SK-N-SH (cell line): ENCODE data around the gene CACNA1D. TPM values are rescaled to one million over a fixed set of nuclear protein-coding genes. Genes with fewer than 3 reads are reported as not detected.

Experiments used
- CTCF ChIA-PET: fragments of 300-600, 350-600 bp; formaldehyde crosslinking; extraction: SDS; loops from one replicate; lab custom pipeline; 2021; lab: Yijun Ruan, JAX
- POLR2A ChIA-PET: fragments of 350-600 bp; sonication (Branson Sonifier 250); formaldehyde crosslinking; extraction: SDS; loops from one replicate; lab custom pipeline; 2020; ENCODE audit warnings: antibody characterized with exemption, inconsistent platforms; lab: Yijun Ruan, JAX
- DNase-seq: peaks from one replicate; pipeline ENCODE4 v3.0.0; 2012
- H2AFZ ChIP-seq: fragments of 200-600 bp; sonication (generic); 2 replicates; pipeline ENCODE4 v1.8.1; 2016; ENCODE audit warnings: antibody characterized with exemption, mild to moderate bottlenecking, low read depth
- H3F3A ChIP-seq: fragments of 200-600 bp; sonication (generic); replicated peaks from 2 replicates; pipeline ENCODE3; 2016; ENCODE audit warnings: antibody characterized with exemption, mild to moderate bottlenecking; ENCODE audit not compliant: insufficient read depth
- H3K27ac ChIP-seq, 2 experiments: fragments of 200-500 bp in 1 of 2; fragments of 200-600 bp in 1 of 2; sonication (Bioruptor generic) in 1 of 2; sonication (generic), shearing (Covaris generic) in 1 of 2; 2 replicates each; pipeline versions ENCODE4 v1.5.1 to v1.6.1; 2014 to 2016; ENCODE audit warnings: low read depth in 2 of 2, inconsistent platforms in 1 of 2, low read length in 1 of 2, mild to moderate bottlenecking in 1 of 2, mixed read lengths in 1 of 2
- H3K27me3 ChIP-seq: fragments of 200-600 bp; sonication (generic), shearing (Covaris generic); 2 replicates; pipeline ENCODE4 v1.6.1; 2016; ENCODE audit warnings: mixed run types; ENCODE audit not compliant: insufficient read depth
- H3K36me3 ChIP-seq, 2 experiments: fragments of 200-500 bp in 1 of 2; fragments of 200-600 bp in 1 of 2; sonication (Bioruptor generic) in 1 of 2; sonication (generic) in 1 of 2; replicated peaks in 1 of 2; 2 replicates each; pipeline versions ENCODE3 to v1.5.1; 2014 to 2016; ENCODE audit warnings: low read length in 1 of 2, mild to moderate bottlenecking in 1 of 2; ENCODE audit not compliant: insufficient read depth in 2 of 2, control insufficient read depth in 1 of 2
- H3K4me1 ChIP-seq, 2 experiments: fragments of 200-500 bp in 1 of 2; fragments of 200-600 bp in 1 of 2; sonication (Bioruptor generic) in 1 of 2; sonication (generic), shearing (Covaris generic) in 1 of 2; 2 replicates each; pipeline versions ENCODE4 v1.5.1 to v1.6.1; 2014 to 2016; ENCODE audit warnings: low read depth in 1 of 2, low read length in 1 of 2, mixed run types in 1 of 2; ENCODE audit not compliant: insufficient read depth in 2 of 2, control insufficient read depth in 1 of 2
- H3K4me2 ChIP-seq: fragments of 200-600 bp; sonication (generic), shearing (Covaris generic); 2 replicates; pipeline ENCODE4 v1.6.1; 2017; ENCODE audit warnings: mixed run types
- H3K4me3 ChIP-seq, 2 experiments: fragments of 200-500 bp in 1 of 2; fragments of 200-600 bp in 1 of 2; sonication (Bioruptor generic) in 1 of 2; sonication (generic), shearing (Covaris generic) in 1 of 2; 2 replicates each; pipeline versions ENCODE4 v1.5.1 to v1.8.1; 2014 to 2016; ENCODE audit warnings: low read depth in 2 of 2, inconsistent platforms in 1 of 2, low read length in 1 of 2, mild to moderate bottlenecking in 1 of 2, mixed read lengths in 1 of 2, moderate library complexity in 1 of 2
- H3K79me2 ChIP-seq: fragments of 200-600 bp; sonication (generic); 2 replicates; pipeline ENCODE4 v1.8.1; 2017; ENCODE audit warnings: mild to moderate bottlenecking; ENCODE audit not compliant: insufficient read depth
- H3K9ac ChIP-seq: fragments of 200-600 bp; sonication (generic); 2 replicates; pipeline ENCODE4 v1.6.1; 2017; ENCODE audit warnings: mixed run types
- H3K9me2 ChIP-seq: fragments of 200-600 bp; sonication (generic); 2 replicates; pipeline ENCODE4 v1.6.1; 2017; ENCODE audit warnings: mixed run types
- H3K9me3 ChIP-seq: fragments of 200-600 bp; sonication (generic); 2 replicates; pipeline ENCODE4 v1.6.1; 2017; ENCODE audit warnings: mixed run types, mild to moderate bottlenecking, moderate library complexity
- H4K20me1 ChIP-seq: fragments of 200-600 bp; sonication (generic); 2 replicates; pipeline ENCODE4 v1.6.1; 2017; ENCODE audit warnings: mild to moderate bottlenecking, mixed run types; ENCODE audit not compliant: insufficient read depth
- CHD2 ChIP-seq: fragments of 150-350 bp; IDR thresholded peaks from 2 replicates; pipeline ENCODE4 v1.6.1; 2018; ENCODE audit warnings: low read length; ENCODE audit not compliant: partially characterized antibody
- EZH2phosphoT487 ChIP-seq: fragments of 200-600 bp; sonication (generic); IDR thresholded peaks from 2 replicates; pipeline ENCODE4 v1.6.1; 2017; ENCODE audit warnings: low read depth, mixed run types, mild to moderate bottlenecking, antibody characterized with exemption, moderate library complexity, borderline replicate concordance
- GABPA ChIP-seq: IDR thresholded peaks from 2 replicates; pipeline ENCODE4 v1.4.0; 2012; ENCODE audit warnings: low read depth, mild to moderate bottlenecking
- JUND ChIP-seq: IDR thresholded peaks from 2 replicates; pipeline ENCODE4 v1.4.0; 2012
- NFIC ChIP-seq: IDR thresholded peaks from 2 replicates; pipeline ENCODE4 v1.4.0; 2012; ENCODE audit warnings: borderline replicate concordance
- NRF1 ChIP-seq: IDR thresholded peaks from 2 replicates; pipeline ENCODE4 v1.6.1; 2012; ENCODE audit warnings: low read depth, mild to moderate bottlenecking, low read length
- POLR2AphosphoS5 ChIP-seq: IDR thresholded peaks from 2 replicates; pipeline ENCODE4 v1.6.1; 2012; ENCODE audit warnings: low read depth, low read length
- RAD21 ChIP-seq: IDR thresholded peaks from 2 replicates; pipeline ENCODE4 v1.6.1; 2012; ENCODE audit warnings: mild to moderate bottlenecking, low read length
- RXRA ChIP-seq: IDR thresholded peaks from 2 replicates; pipeline ENCODE4 v1.4.0; 2012; ENCODE audit warnings: low read depth, mild to moderate bottlenecking, borderline replicate concordance
- SIN3A ChIP-seq: IDR thresholded peaks from 2 replicates; pipeline ENCODE4 v1.6.1; 2012; ENCODE audit warnings: low read depth, mild to moderate bottlenecking, low read length, moderate library complexity, borderline replicate concordance
- SMC3 ChIP-seq: IDR thresholded peaks from 2 replicates; pipeline ENCODE4 v1.6.1; 2012; ENCODE audit warnings: low read depth, low read length, improper control_type of control experiment
- TAF1 ChIP-seq: IDR thresholded peaks from 2 replicates; pipeline ENCODE4 v1.6.1; 2012; ENCODE audit warnings: low read depth, mild to moderate bottlenecking, low read length, moderate library complexity, borderline replicate concordance
- WGBS: methylation state at CpG from one replicate; pipeline ENCODE4 v1.1.6; 2017; ENCODE audit warnings: low lambda C conversion rate; 5-methylcytosine and 5-hydroxymethylcytosine counted together
- polyA plus RNA-seq, 3 experiments: library from polyadenylated mRNA; depleted of rRNA; stranded (reverse); fragments of >200 nt; gene quantifications; 2 replicates each; pipeline ENCODE4 v1.2.3, GENCODE V29; 2012
- TF ChIP-seq, protein P1 (sequence below): fragments of 150-350 bp; IDR thresholded peaks from 2 replicates; pipeline ENCODE4 v1.6.1; 2017; ENCODE audit warnings: antibody characterized with exemption, low read length, low read depth, borderline replicate concordance
- TF ChIP-seq, protein P2 (sequence below): IDR thresholded peaks from 2 replicates; pipeline ENCODE4; 2012
- TF ChIP-seq, protein P3 (sequence below): IDR thresholded peaks from 2 replicates; pipeline ENCODE4 v1.4.0; 2012; ENCODE audit warnings: low read depth, borderline replicate concordance

Gene CACNA1D
- polyA plus RNA-seq, 1 of the 3 experiments (the other 2 are of a cell fraction), result 0.12 TPM

DNA sequence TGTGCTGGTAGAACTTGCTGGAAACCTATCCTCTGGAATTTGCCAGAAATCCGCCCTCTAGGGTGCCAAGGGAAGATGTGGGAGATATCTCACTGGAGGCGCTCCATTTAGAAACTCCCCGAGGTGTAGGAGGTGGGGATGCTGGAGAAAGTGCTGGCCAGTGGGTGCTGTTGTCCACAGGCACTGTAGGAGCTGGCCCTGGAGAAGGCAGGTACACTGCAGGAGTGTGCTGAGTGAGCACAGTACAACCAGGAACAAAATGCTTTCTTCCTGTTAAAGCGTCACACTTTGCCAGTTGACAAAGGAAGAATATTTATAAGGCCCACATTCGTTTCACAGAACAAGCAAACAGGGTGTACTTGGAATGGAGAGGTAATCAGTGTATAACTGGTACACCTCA, 119.9 kb downstream of the CACNA1D start:
- Histone ChIP-seq H3K4me2 (no peak overlapping the region), H3K9me3 (no peaks in the 10 kb centered on the region), H4K20me1 (no peaks in the 10 kb centered on the region), H3K4me1 (peaks cover 0 to 8% of the 10 kb centered on the region in 2 experiments; a peak in 1 of 4 replicates), H3F3A (no peaks in the 10 kb centered on the region), H3K27me3 (no peaks in the 10 kb centered on the region), H3K79me2 (no peaks in the 10 kb centered on the region), H2AFZ (no peak overlapping the region), H3K4me3 (no peak overlapping the region), H3K9me2 (no peaks in the 10 kb centered on the region), H3K36me3 (no peaks in the 10 kb centered on the region), H3K27ac (no peak overlapping the region), H3K9ac (no peak overlapping the region)
- no peak for DNase-seq
- 34% methylated on average over 5 of the region's 5 CpGs for WGBS
- no peak for TF ChIP-seq NRF1
- TF ChIP-seq JUND, result no peak
- TF ChIP-seq CHD2, result no peak
- no peak for TF ChIP-seq TAF1
- POLR2A ChIA-PET, result no interaction called here
- CTCF ChIA-PET, result interaction anchor here (1.2 kb wide), 1 partner anchor 10 kb away, joined by 5 read pairs; no protein-coding TSS in a partner anchor

DNA sequence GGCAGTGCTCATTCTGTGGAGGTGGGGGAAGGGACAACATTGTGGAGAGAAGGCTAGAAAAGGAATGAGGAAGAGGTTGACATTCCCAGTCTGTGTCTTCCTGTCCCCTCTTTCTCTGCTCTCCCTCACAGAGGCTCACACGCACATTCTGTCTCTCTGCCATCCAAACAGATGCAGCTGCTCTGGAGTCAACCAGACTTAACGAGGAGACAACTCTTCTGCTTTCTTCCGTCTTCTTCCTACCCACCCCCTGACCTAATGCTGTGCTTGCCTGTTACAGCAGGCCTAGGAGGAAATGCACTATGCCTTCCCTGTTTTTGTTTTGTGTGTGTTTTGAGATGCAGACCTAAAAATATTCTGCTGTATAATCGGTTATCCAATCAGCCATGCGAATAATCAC, 121.9 kb downstream of the CACNA1D start:
- Histone ChIP-seq H3K36me3 (no peaks in the 10 kb centered on the region), H3K27me3 (no peaks in the 10 kb centered on the region), H3K4me3 (no peak overlapping the region), H3K9ac (no peak overlapping the region), H3K9me2 (no peaks in the 10 kb centered on the region), H3K4me2 (no peak overlapping the region), H3K4me1 (peaks cover 0 to 8% of the 10 kb centered on the region in 2 experiments; a peak in 1 of 4 replicates), H3K9me3 (no peaks in the 10 kb centered on the region), H3K79me2 (no peaks in the 10 kb centered on the region), H4K20me1 (no peaks in the 10 kb centered on the region), H3K27ac (no peak overlapping the region), H3F3A (no peaks in the 10 kb centered on the region), H2AFZ (no peak overlapping the region)
- TF ChIP-seq, protein P1, sequence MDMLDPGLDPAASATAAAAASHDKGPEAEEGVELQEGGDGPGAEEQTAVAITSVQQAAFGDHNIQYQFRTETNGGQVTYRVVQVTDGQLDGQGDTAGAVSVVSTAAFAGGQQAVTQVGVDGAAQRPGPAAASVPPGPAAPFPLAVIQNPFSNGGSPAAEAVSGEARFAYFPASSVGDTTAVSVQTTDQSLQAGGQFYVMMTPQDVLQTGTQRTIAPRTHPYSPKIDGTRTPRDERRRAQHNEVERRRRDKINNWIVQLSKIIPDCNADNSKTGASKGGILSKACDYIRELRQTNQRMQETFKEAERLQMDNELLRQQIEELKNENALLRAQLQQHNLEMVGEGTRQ, result no peak
- TF ChIP-seq EZH2phosphoT487 (no peak), GABPA (no peak), NRF1 (no peak), RAD21 (no peak), SMC3 (no peak)
- WGBS, result 28% methylated on average over 5 of the region's 5 CpGs
- POLR2A ChIA-PET, result no interaction called here
- no peak for DNase-seq
- CTCF ChIA-PET, result no interaction called here

DNA sequence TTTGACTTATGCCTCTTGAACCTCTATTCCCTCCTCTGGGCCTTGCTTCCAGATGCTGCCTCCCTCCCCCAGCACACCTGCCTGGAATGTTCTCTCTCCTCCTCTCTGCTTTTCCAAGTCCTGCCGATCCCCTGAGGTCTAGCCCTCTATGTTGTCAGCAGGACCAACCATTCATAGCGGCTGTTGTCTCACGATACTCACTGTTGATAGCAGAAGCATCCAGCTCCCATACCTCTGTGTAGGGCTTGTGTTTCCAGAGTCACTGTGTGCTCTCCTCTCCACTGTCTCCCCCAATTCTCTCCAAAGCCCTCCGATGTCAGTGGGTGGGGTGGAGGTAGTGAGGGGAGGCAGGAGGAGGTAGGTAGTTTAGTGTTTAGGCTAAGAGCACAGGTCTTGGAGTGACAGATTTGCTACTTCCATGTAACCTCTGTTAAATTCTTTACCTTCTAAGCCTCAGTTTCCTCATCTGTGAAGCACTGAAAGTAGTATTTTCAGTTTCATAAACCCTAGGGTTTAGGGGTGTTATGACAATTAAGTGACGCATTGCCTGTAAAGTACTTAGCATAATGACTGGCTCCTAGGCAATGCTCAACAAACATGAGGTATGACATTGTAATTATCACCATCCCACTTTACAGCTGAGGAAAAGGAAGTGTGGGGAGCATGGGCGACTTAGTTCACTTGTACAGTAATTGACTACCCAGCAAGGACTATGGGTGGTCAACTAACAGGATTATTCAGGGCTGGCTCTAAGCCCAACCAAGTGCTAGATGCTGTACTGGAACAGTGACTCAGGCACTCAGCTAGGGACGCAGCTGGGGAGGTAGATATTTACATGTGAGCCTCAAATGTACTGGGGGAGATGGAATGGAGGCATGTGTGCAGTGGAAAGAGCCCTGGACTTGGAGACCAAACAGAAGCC, 122.8 kb downstream of the CACNA1D start:
- Histone ChIP-seq H3K4me1 (peaks cover 0 to 8% of the 10 kb centered on the region in 2 experiments; a peak in 1 of 4 replicates), H3K36me3 (no peaks in the 10 kb centered on the region), H3K4me2 (no peak overlapping the region), H3F3A (no peaks in the 10 kb centered on the region), H4K20me1 (no peaks in the 10 kb centered on the region), H3K27me3 (no peaks in the 10 kb centered on the region; the same call in 1 of the 2 replicates), H2AFZ (no peak overlapping the region), H3K9me2 (no peaks in the 10 kb centered on the region), H3K79me2 (no peaks in the 10 kb centered on the region), H3K9ac (no peak overlapping the region), H3K27ac (no peak overlapping the region), H3K4me3 (no peak overlapping the region), H3K9me3 (no peaks in the 10 kb centered on the region)
- ChIA-PET CTCF (interaction anchor here (1.1 to 1.2 kb wide), 2 partner anchors 17 to 27 kb away, joined by 3 read pairs; no protein-coding TSS in a partner anchor), POLR2A (no interaction called here)
- no peak for DNase-seq
- WGBS, result 49% methylated on average over 7 of the region's 7 CpGs
- TF ChIP-seq NFIC (no peak), SIN3A (no peak), POLR2AphosphoS5 (no peak), NRF1 (no peak), GABPA (no peak), RXRA (no peak), RAD21 (no peak)
- TF ChIP-seq, protein P2, sequence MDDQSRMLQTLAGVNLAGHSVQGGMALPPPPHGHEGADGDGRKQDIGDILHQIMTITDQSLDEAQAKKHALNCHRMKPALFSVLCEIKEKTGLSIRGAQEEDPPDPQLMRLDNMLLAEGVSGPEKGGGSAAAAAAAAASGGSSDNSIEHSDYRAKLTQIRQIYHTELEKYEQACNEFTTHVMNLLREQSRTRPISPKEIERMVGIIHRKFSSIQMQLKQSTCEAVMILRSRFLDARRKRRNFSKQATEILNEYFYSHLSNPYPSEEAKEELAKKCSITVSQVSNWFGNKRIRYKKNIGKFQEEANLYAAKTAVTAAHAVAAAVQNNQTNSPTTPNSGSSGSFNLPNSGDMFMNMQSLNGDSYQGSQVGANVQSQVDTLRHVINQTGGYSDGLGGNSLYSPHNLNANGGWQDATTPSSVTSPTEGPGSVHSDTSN, result no peak
- TF ChIP-seq, protein P3, sequence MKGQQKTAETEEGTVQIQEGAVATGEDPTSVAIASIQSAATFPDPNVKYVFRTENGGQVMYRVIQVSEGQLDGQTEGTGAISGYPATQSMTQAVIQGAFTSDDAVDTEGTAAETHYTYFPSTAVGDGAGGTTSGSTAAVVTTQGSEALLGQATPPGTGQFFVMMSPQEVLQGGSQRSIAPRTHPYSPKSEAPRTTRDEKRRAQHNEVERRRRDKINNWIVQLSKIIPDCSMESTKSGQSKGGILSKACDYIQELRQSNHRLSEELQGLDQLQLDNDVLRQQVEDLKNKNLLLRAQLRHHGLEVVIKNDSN, result no peak
- TF ChIP-seq, protein P1, result no peak
